Posterior vena cava (tissue), 2 donors: Measurements from ENCODE around the gene DLAT. TPM values are rescaled to one million over a fixed set of nuclear protein-coding genes. Genes with fewer than 3 reads are reported as not detected.
"Not testable (repeated sequence)": the region's sequence is repeated elsewhere in the genome, so short reads cannot be mapped to it uniquely, and the experiment has no call there.

Experiments used
- DNase-seq: peaks from one replicate; pipeline ENCODE4 v3.0.0-alpha.2; 2020; ENCODE audit warnings: low spot score
- intact Hi-C, 2 donors: fragments of 100-400 bp; cut with DNase I; formaldehyde crosslinking; loops; one replicate each; pipeline versions ENCODE4 v1.14.1 to v1.14.2; 2022 to 2023
- long read RNA-seq, 2 donors: library from polyadenylated mRNA; unstranded; transcript quantifications; one replicate each; pipeline ENCODE4 v2.0.0, GENCODE V29; 2020 to 2021
- total RNA-seq, 2 donors: library from RNA; stranded (reverse); fragmentation: NEBNext Ultra II Directional; extraction: Animal tissue kit (Norgen Biotek cat#: 25700); gene quantifications; one replicate each; pipeline ENCODE4 v1.2.1, GENCODE V29; 2021
- donor health status: DM: yes; HTN: yes; CAD: no.
- donor health status: DM: yes; HTN: yes; CAD: no.

DLAT gene
- total RNA-seq: 10 to 100 TPM; 22.8 to 25.5 TPM
- long read RNA-seq, donor 1, full-length matches to known transcripts: 10 of 17 reads
- long read RNA-seq, donor 1, partial matches to known transcripts: 3 of 17 reads
- long read RNA-seq, donor 1, other reads (novel, unspliced or antisense): 4 of 17 reads
- long read RNA-seq, donor 2, full-length matches to known transcripts: 3 of 6 reads
- long read RNA-seq, donor 2, partial matches to known transcripts: 2 of 6 reads
- long read RNA-seq, donor 2, other reads (novel, unspliced or antisense): 1 of 6 reads

GRCh38 chr11:112024773-112025678, at the start of gene DLAT:
Gene DLAT, plus strand, starts transcription at chr11:112025408. Its CDS starts 65 bp downstream, at chr11:112025473.
- intact Hi-C loops: no loop called here
- DNase-seq: peak; percentile 95

- DNase-seq: no peak
- intact Hi-C loops: loop anchor here in 1 of 2 donors (5.0 to 10.0 kb wide), 2 partner anchors 39 to 101 kb away; partner anchors contain the start of genes ALG9, CFAP68, DIXDC1 and FDXACB1
These were observed 49.0 kb upstream of the DLAT start for GRCh38 chr11:111976119-111976766.

GRCh38 chr11:111976767-111977145, 48.5 kb upstream of the DLAT start:
- intact Hi-C loops: loop anchor here in 1 of 2 donors (5.0 to 10.0 kb wide), 2 partner anchors 39 to 102 kb away; partner anchors contain the start of genes ALG9, CFAP68, DIXDC1 and FDXACB1
- DNase-seq: no peak

DNA sequence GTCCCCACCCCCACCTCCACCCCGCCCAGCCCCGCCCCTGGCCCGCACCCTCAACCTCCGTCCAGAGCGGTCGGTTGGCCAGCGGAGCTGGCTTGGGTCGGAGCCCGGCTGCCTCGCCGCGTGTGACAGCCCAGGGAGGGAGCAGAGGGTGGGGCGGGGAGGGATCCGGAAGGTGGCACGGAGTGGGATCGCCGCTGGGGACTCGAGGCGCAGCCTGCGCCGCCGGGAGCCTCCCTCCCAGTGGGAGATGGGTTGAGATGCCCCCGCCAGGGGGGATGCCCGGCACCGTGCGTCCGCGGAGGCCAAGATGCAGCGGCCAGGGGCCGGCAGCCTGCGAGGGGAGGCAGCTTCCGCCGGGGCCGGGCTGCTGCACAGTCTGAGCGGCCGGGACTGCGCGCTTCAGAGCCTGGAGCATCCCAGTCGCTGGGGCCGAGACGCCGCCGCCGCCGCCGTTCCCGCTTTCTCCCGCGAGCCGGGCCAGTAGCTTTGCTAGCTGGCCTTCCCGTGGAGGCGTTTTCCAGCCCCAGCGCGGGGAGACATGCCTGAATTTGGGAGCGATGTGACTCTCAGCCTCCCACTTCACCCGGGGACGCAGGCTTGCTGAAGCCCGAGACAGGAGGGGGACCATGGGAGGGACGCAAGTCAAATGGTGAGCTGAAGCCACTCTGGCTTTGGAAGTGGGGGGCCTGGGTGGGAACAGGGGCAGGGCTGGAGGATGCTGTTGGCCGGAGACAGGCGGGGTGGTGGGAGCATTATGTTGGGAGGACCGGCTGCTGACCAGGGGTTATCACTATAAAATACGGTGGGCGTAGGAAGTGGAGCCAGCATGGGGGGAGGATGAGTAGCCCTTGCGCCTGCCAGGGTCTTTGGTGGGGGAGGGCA, 47.8 kb upstream of the DLAT start:
- intact Hi-C loops: loop anchor here in 1 of 2 donors (5.0 to 10.0 kb wide), 2 partner anchors 40 to 103 kb away; partner anchors contain the start of genes ALG9, CFAP68, DIXDC1 and FDXACB1
- peak; percentile 91 for DNase-seq

- intact Hi-C loops: loop anchor here in 1 of 2 donors (5.0 to 10.0 kb wide), 2 partner anchors 41 to 103 kb away; partner anchors contain the start of genes ALG9, CFAP68, DIXDC1 and FDXACB1
- peak; percentile 87 for DNase-seq
These were observed 47.0 kb upstream of the DLAT start for GRCh38 chr11:111978028-111978771.

- intact Hi-C loops: no loop called here
- no peak for DNase-seq
These were observed 45.1 kb upstream of the DLAT start for GRCh38 chr11:111980062-111980461.

DNA sequence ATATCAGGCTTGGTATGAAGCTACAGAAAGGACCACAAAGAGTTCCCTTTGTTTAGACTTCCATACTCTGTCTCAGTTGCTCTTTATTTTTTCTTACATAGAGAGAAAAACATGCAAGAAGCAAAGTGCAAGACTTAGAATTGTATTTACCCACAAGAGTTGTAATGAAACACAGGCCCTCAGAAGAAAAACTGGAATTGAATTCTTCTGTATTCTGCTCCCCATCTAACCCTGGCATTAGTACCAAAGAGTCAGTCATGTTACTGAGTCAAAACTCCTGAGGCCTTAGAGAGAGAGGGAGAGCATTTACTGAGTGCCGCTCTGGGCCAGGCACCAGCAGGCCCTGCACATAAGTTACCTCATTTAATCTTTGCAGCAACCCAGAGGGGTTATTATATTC, 43.9 kb upstream of the DLAT start:
- intact Hi-C loops: no loop called here

GRCh38 chr11:111982019-111982464, 43.2 kb upstream of the DLAT start:
- intact Hi-C loops: no loop called here
- DNase-seq: no peak

More for the DNA sequence above, 43.9 kb upstream of the DLAT start:
- DNase-seq: no peak

DNA sequence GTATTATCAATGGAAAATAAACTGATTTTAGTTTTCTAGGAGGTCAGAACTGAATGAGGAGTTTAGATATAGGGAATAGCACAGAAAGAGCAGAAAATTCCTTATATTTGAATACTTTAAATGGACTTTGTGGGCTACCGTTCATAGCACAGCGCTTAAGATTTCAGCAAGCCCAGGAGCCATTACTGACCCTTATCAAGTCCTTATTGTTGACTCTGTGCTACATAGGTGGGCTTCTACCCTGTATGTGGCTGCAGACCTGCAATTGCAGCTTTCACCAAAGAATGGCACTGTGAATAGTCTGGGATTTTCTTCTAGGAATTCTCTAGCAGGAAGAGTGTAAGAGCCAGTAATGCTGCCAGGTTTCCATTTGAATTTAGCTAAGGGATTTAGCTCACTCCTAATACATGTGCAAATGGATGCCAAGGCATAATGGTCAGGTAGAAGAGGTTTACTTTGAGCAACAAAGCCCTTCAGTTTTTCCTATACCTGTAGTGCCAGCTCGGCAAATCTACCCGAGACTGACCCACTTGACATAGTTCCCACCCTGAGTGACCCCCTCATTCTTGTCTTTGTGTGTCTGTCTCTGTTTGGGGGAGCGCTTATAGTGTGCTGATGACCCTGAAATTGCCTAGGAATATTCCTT, 42.5 kb upstream of the DLAT start:
- DNase-seq: no peak
- intact Hi-C loops: loop anchor here in 1 of 2 donors (1.0 kb wide), 1 partner anchor 38 kb away; no protein-coding TSS in a partner anchor

- intact Hi-C loops: loop anchor here in 1 of 2 donors (1.0 kb wide), 1 partner anchor 39 kb away; no protein-coding TSS in a partner anchor
- no peak for DNase-seq
These were observed 41.8 kb upstream of the DLAT start for GRCh38 chr11:111983187-111983986.

DNA sequence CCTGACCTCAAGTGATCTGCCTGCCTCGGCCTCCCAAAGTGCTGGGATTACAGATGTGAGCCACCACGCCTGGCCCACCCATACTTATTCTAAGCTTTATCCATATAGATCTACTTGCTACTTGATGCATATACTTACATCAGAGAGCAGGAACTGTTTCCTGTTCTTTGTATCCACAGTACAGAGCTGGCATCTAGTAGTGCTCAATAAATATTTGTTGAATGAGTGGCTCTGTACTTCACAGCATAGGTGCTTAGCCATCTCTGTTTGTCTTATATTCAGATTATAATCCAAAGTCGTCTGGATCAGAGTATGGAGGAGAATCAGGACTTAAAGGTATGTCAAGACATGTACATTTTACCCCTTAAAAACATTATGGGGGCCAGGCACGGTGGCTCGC, 38.6 kb upstream of the DLAT start:
- no peak for DNase-seq
- intact Hi-C loops: no loop called here

- intact Hi-C loops: no loop called here
- DNase-seq: no peak
These were observed 34.8 kb upstream of the DLAT start for GRCh38 chr11:111990381-111990780.

DNA sequence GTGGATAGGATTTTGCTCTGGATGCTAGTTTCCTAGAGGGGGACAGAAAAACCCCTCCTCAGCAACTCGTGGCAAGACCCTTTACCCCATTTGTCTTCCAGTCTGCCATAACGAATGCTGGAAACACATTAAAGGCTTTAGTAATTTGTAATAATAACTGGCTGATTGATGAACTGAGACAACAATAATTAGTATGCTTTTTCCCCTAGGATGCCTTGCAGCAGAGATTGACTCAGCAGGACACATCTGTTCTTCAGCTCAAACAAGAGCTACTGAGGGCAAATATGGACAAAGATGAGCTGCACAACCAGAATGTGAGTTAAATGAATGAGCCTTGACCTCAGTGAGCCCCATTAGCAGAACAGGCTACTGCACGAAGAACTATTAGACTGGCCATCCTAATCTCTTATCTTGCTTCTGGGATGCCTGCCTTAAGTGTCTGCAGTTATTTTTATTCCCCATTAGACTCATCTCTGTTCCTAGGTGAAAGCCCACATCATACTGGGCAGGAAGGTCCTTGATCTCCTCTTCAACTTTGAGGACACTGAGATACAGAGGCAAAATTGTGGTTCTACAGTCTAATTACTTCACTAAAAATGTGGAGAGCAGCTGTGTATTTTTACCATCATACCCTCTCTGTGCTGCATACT, 32.9 kb upstream of the DLAT start:
- no peak for DNase-seq
- intact Hi-C loops: no loop called here

DNA sequence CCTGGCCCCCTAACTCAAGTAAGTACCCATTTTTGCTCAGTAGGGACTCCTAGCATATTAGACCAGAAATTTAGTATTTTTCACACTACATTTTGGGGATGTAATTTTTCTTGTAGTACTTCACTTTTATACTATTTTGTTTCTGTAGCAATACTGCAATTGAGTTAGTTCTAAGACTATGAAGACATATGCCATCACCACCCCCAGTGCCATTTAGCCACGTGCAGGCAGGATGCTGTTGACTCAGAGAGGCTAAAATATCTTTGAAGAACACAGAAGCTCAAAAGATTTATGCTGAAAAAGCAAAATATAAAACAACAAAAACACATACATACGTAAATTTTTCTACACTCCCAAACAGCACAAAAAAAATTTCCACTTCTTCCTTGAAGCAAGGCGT, 29.1 kb upstream of the DLAT start:
- no peak for DNase-seq
- intact Hi-C loops: no loop called here

- intact Hi-C loops, DNase-seq: not testable (repeated sequence)
These were observed 28.5 kb upstream of the DLAT start for GRCh38 chr11:111996669-111997068.

- intact Hi-C loops: no loop called here
These were observed 26.1 kb upstream of the DLAT start for GRCh38 chr11:111999111-111999510.

More at GRCh38 chr11:111999111-111999510, 26.1 kb upstream of the DLAT start:
- DNase-seq: no peak
